Measurements from ENCODE around the gene FHAD1. TPM values are rescaled to one million over a fixed set of nuclear protein-coding genes. Genes with fewer than 3 reads are reported as not detected.
"Not testable (repeated sequence)": the region's sequence is repeated elsewhere in the genome, so short reads cannot be mapped to it uniquely, and the experiment has no call there.

Gene FHAD1
- total and polyA plus RNA-seq, 4 donors: under 0.01 to 0.13 (median 0.05) TPM; not detected in 1

- TF ChIP-seq, protein P1, sequence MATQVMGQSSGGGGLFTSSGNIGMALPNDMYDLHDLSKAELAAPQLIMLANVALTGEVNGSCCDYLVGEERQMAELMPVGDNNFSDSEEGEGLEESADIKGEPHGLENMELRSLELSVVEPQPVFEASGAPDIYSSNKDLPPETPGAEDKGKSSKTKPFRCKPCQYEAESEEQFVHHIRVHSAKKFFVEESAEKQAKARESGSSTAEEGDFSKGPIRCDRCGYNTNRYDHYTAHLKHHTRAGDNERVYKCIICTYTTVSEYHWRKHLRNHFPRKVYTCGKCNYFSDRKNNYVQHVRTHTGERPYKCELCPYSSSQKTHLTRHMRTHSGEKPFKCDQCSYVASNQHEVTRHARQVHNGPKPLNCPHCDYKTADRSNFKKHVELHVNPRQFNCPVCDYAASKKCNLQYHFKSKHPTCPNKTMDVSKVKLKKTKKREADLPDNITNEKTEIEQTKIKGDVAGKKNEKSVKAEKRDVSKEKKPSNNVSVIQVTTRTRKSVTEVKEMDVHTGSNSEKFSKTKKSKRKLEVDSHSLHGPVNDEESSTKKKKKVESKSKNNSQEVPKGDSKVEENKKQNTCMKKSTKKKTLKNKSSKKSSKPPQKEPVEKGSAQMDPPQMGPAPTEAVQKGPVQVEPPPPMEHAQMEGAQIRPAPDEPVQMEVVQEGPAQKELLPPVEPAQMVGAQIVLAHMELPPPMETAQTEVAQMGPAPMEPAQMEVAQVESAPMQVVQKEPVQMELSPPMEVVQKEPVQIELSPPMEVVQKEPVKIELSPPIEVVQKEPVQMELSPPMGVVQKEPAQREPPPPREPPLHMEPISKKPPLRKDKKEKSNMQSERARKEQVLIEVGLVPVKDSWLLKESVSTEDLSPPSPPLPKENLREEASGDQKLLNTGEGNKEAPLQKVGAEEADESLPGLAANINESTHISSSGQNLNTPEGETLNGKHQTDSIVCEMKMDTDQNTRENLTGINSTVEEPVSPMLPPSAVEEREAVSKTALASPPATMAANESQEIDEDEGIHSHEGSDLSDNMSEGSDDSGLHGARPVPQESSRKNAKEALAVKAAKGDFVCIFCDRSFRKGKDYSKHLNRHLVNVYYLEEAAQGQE (IDR thresholded peaks at IDR 0.05): no peak
- no peak for TF ChIP-seq CTCF (IDR thresholded peaks at IDR 0.05; ENCODE audit: low read depth, low read length, missing input control)
- Histone ChIP-seq H3K27ac (ENCODE audit: low read depth in 1 of 2, low read length in 2 of 2) (no peak overlapping the region), H3K4me3 (ENCODE audit: low read depth in 1 of 3, low read length in 3 of 3) (no peak overlapping the region), H3K4me1 (ENCODE audit: control insufficient read depth in 4 of 4, insufficient read depth in 4 of 4, low read length in 3 of 4) (peaks cover 0 to 4% (median 0%) of the 10 kb centered on the region in 4 donors), H3K36me3 (ENCODE audit: control insufficient read depth in 4 of 4, insufficient read depth in 3 of 4, low read depth in 1 of 4, low read length in 3 of 4) (no peaks in the 10 kb centered on the region), H3K9me3 (ENCODE audit: control insufficient read depth in 4 of 4, low read length in 3 of 4) (no peaks in the 10 kb centered on the region), H3K9ac (ENCODE audit: low read depth in 1 of 2, low read length in 2 of 2) (no peak overlapping the region), H3K27me3 (ENCODE audit: control insufficient read depth in 4 of 4, insufficient read depth in 4 of 4, low read length in 3 of 4) (no peaks in the 10 kb centered on the region)
- no peak for DNase-seq (ENCODE audit: low spot score)
- 55% methylated on average over 17 of the region's 17 CpGs for WGBS
These were observed 139.2 kb downstream of the FHAD1 start for GRCh38 chr1:15386164-15386749.

DNA sequence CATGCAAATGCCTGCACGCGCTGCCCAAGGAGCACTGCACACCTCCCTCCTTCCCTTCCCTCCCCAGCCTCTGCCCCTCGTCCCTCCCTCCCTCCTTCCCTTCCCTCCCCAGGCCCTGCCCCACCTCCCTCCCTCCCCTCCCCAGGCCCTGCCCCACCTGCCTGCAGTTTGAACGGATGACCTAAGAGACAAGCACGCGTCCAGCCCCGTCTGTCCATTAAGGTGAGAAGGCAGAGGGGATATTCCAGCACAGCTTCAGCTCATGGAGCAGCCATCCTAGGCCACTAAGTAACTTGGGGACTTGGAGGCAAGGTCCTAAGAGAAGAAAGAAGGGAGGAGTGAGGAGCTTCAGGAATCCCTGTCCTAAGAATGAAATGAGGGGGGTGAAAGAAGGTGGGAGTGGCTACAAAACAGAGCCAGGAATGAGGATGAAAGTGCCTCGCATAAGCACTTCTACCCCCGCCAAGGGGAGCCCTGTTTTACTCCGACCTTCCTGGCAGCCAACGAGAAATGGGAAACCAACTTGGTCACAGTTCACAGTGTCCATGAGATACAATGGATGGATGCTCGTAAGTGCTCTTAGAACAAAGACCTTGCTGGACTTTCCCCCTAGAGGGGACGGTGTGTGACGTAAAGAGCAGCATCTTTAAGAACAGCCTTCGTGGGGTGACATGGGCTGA is 141.3 kb downstream of the FHAD1 start:
- H3K27ac ChIP-seq (ENCODE audit: low read depth in 1 of 2, low read length in 2 of 2): no peak overlapping the region
- TF ChIP-seq YY1 (IDR thresholded peaks at IDR 0.05) (no peak), ZBTB33 (IDR thresholded peaks at IDR 0.05) (no peak), HNF4A (conservative IDR thresholded peaks at IDR 0.05) (no peak), JUND (IDR thresholded peaks at IDR 0.05) (no peak), FOXA2 (IDR thresholded peaks at IDR 0.05) (no peak), GABPA (IDR thresholded peaks at IDR 0.05 in 1 of 2, conservative IDR thresholded peaks at IDR 0.05 in 1 of 2) (no peak)
- TF ChIP-seq, protein P2, sequence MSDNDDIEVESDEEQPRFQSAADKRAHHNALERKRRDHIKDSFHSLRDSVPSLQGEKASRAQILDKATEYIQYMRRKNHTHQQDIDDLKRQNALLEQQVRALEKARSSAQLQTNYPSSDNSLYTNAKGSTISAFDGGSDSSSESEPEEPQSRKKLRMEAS (IDR thresholded peaks at IDR 0.05): no peak
- TF ChIP-seq, protein P1 (IDR thresholded peaks at IDR 0.05): no peak
- no peaks in the 10 kb centered on the region for H3K27me3 ChIP-seq (ENCODE audit: control insufficient read depth in 4 of 4, insufficient read depth in 4 of 4, low read length in 3 of 4)
- H3K9ac ChIP-seq (ENCODE audit: low read depth in 1 of 2, low read length in 2 of 2): no peak overlapping the region
- H3K4me1 ChIP-seq (ENCODE audit: control insufficient read depth in 4 of 4, insufficient read depth in 4 of 4, low read length in 3 of 4): peaks cover 0 to 4% (median under 1%) of the 10 kb centered on the region in 4 donors
- 79% methylated on average over 15 of the region's 15 CpGs for WGBS
- H3K36me3 ChIP-seq (ENCODE audit: control insufficient read depth in 4 of 4, insufficient read depth in 3 of 4, low read depth in 1 of 4, low read length in 3 of 4): no peaks in the 10 kb centered on the region
- no peak for DNase-seq (ENCODE audit: low spot score)
- no peaks in the 10 kb centered on the region for H3K9me3 ChIP-seq (ENCODE audit: control insufficient read depth in 4 of 4, low read length in 3 of 4)
- no peak overlapping the region for H3K4me3 ChIP-seq (ENCODE audit: low read depth in 1 of 3, low read length in 3 of 3)

DNA sequence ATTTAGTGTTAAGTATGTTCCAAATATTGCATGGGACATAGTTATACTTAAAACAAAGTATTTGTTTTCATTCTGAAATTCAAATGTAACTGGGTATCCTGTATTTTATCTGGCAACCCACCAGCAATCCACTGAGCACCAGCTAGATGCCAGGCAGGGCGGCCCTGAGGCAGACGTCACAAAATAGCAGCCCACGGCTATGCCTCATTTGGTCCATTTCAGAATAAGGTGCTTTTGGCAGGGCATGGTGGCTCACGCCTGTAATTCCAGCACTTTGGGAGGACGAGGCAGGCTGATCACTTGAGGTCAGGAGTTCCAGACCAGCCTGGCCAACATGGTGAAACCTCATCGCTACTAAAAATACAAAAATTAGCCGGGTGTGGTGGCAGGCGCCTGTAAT is 142.8 kb downstream of the FHAD1 start:
- H3K9ac ChIP-seq (ENCODE audit: low read depth in 1 of 2, low read length in 2 of 2); H3K4me3 ChIP-seq (ENCODE audit: low read depth in 1 of 3, low read length in 3 of 3); DNase-seq (ENCODE audit: low spot score); H3K27me3 ChIP-seq (ENCODE audit: control insufficient read depth in 4 of 4, insufficient read depth in 4 of 4, low read length in 3 of 4); H3K9me3 ChIP-seq (ENCODE audit: control insufficient read depth in 4 of 4, low read length in 3 of 4); H3K27ac ChIP-seq (ENCODE audit: low read depth in 1 of 2, low read length in 2 of 2); H3K36me3 ChIP-seq (ENCODE audit: control insufficient read depth in 4 of 4, insufficient read depth in 3 of 4, low read depth in 1 of 4, low read length in 3 of 4): not testable (repeated sequence)
- 96% methylated on average over 8 of the region's 8 CpGs for WGBS
- peaks cover 0 to 10% (median 8%) of the 10 kb centered on the region in 4 donors for H3K4me1 ChIP-seq (ENCODE audit: control insufficient read depth in 4 of 4, insufficient read depth in 4 of 4, low read length in 3 of 4)

Data from liver (tissue), 9 donors.